Type B pancreatic cell (in vitro differentiated cells): ENCODE measurements around the gene SFSWAP. TPM values are rescaled to one million over a fixed set of nuclear protein-coding genes. Genes with fewer than 3 reads are reported as not detected.

Source experiments
- DNase-seq: peaks from one replicate; pipeline ENCODE4 v3.0.0; 2021; ENCODE audit warnings: mixed read lengths; ENCODE audit not compliant: unreplicated experiment; ENCODE audit errors: extremely low spot score
- H3K27ac Mint-ChIP-seq: 2 replicates; pipeline ENCODE4 v1.8.0; 2021; ENCODE audit warnings: mild to moderate bottlenecking, mixed read lengths
- H3K27me3 Mint-ChIP-seq: 2 replicates; pipeline ENCODE4 v1.8.0; 2021; ENCODE audit warnings: mixed read lengths
- H3K36me3 Mint-ChIP-seq: 2 replicates; pipeline ENCODE4 v1.8.0; 2021; ENCODE audit warnings: mixed read lengths
- H3K4me1 Mint-ChIP-seq: one replicate; pipeline ENCODE4 v1.8.0; 2021; ENCODE audit warnings: mixed read lengths; ENCODE audit not compliant: unreplicated experiment
- H3K4me3 Mint-ChIP-seq: 2 replicates; pipeline ENCODE4 v1.8.0; 2021; ENCODE audit warnings: mild to moderate bottlenecking, mixed read lengths
- H3K9me3 Mint-ChIP-seq: 2 replicates; pipeline ENCODE4 v1.8.0; 2021; ENCODE audit warnings: mixed read lengths
- total RNA-seq: library from RNA; stranded (reverse); gene quantifications from 2 replicates; pipeline ENCODE4 v1.2.1, GENCODE V29; 2021; ENCODE audit warnings: low replicate concordance
- TF ChIP-seq, protein P1 (sequence below): fragments of 200-600 bp; sonication (generic); conservative IDR thresholded peaks from 2 replicates; pipeline ENCODE4 v1.5.0; 2021; ENCODE audit warnings: antibody characterized with exemption, mild to moderate bottlenecking

The SFSWAP gene
- total RNA-seq, 1 donor from 2014 or later: 59.3 TPM

DNA sequence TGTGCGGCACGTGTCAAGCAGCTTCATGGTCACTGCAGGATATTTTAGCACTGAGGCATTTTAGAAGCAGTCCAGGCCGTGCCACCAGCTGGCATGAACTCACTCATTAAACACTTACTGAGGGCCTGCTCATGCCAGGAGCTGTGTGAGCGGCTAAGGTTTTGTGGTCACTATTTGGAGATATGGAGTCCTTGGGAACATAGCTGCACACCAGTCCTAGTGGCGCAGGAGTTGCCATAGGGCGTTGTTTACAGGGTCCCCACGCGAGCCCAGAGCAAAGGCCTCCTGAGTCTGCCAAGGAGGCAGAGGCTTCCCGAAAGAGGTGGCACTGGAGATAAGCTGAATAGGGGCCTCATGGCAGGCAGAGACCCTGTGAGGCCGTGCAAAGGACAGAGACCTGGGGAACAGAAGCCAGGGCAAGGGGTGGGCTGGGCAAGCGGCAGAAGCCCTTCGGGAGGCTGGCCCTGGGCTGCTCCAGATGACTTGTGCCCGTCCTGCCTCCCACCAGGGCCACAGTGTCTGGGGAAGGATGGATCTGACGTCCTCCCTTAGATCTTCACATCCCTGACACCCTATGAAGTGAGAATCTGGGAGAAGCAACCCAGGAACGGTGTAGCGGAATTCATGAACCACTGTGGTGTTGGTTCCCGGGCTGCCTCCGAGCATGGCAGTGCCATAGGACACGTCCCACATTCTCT lies 38.9 kb downstream of the SFSWAP start:
- H3K4me1 Mint-ChIP-seq: no peaks in the 10 kb centered on the region
- H3K4me3 Mint-ChIP-seq: no peak overlapping the region
- H3K27ac Mint-ChIP-seq: no peak overlapping the region
- TF ChIP-seq, protein P1, sequence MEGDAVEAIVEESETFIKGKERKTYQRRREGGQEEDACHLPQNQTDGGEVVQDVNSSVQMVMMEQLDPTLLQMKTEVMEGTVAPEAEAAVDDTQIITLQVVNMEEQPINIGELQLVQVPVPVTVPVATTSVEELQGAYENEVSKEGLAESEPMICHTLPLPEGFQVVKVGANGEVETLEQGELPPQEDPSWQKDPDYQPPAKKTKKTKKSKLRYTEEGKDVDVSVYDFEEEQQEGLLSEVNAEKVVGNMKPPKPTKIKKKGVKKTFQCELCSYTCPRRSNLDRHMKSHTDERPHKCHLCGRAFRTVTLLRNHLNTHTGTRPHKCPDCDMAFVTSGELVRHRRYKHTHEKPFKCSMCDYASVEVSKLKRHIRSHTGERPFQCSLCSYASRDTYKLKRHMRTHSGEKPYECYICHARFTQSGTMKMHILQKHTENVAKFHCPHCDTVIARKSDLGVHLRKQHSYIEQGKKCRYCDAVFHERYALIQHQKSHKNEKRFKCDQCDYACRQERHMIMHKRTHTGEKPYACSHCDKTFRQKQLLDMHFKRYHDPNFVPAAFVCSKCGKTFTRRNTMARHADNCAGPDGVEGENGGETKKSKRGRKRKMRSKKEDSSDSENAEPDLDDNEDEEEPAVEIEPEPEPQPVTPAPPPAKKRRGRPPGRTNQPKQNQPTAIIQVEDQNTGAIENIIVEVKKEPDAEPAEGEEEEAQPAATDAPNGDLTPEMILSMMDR: no peak
- peaks cover 31% of the 10 kb centered on the region for H3K36me3 Mint-ChIP-seq
- H3K27me3 Mint-ChIP-seq: no peaks in the 10 kb centered on the region
- no peaks in the 10 kb centered on the region for H3K9me3 Mint-ChIP-seq
- no peak for DNase-seq

DNA sequence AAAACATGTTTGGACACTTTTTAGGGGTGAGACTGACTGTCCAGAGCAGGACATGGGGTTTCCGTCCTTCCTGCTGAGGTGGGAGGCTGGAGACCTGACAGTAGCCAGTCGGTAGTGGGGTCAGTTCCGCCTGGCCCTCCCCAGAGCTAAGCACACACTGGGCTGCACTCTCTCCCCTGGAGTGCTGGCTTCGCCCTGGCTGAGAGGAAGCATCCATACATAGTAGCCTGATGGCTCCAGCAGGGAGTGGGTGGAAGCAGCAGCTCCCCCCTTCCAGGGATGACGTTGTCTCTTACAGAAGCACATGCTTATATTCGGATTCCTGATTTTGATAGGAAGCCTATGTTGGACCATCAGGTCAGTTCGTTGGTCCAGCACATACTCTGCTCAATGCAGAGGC lies 40.4 kb downstream of the SFSWAP start:
- Mint-ChIP-seq H3K4me3 (no peak overlapping the region), H3K4me1 (no peaks in the 10 kb centered on the region), H3K9me3 (no peaks in the 10 kb centered on the region), H3K27me3 (no peaks in the 10 kb centered on the region), H3K36me3 (peaks cover 35% of the 10 kb centered on the region), H3K27ac (no peak overlapping the region)
- no peak for DNase-seq
- TF ChIP-seq, protein P1: no peak

DNA sequence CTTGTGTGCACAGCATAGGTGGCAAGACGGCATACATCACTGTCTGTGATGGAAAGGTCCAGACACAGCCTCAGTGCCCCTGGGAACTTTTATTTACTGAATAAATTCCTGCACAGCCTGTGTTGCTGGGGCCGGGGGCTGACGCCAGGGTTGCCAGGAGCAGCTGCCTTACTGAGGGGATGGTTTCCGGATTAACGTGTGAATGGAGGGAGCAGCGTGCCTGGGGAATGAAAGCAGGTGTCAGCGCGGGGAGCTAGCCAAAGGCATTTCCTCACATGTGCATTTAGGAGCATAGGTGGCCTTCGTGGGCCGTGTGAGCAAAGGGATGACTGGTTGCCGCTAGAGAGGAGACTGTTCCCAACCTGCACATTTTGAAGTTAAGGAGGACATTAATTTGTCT lies 41.6 kb downstream of the SFSWAP start:
- H3K27ac Mint-ChIP-seq: no peak overlapping the region
- peaks cover 41% of the 10 kb centered on the region for H3K36me3 Mint-ChIP-seq
- TF ChIP-seq, protein P1: no peak
- no peaks in the 10 kb centered on the region for H3K9me3 Mint-ChIP-seq
- no peak for DNase-seq
- H3K4me3 Mint-ChIP-seq: no peak overlapping the region
- no peaks in the 10 kb centered on the region for H3K4me1 Mint-ChIP-seq
- H3K27me3 Mint-ChIP-seq: no peaks in the 10 kb centered on the region

DNA sequence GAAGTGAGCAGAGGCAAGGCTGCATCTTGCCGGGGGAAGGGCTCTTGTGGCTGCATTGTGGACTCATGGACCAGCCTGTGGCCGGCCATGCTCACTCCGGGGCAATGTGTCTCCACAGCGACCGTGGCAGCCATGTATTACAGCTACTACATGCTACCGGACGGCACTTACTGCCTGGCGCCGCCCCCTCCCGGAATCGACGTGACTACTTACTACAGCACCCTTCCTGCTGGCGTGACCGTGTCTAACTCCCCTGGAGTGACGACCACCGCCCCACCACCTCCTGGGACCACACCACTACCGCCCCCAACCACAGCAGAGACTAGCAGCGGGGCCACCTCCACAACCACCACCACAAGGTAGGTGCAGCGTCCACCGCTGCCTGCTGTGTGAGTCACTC lies 42.1 kb downstream of the SFSWAP start:
- no peak for DNase-seq
- no peak overlapping the region for H3K27ac Mint-ChIP-seq
- H3K4me1 Mint-ChIP-seq: no peaks in the 10 kb centered on the region
- H3K36me3 Mint-ChIP-seq: peaks cover 43% of the 10 kb centered on the region
- no peaks in the 10 kb centered on the region for H3K27me3 Mint-ChIP-seq
- TF ChIP-seq, protein P1: no peak
- no peak overlapping the region for H3K4me3 Mint-ChIP-seq
- H3K9me3 Mint-ChIP-seq: no peaks in the 10 kb centered on the region

DNA sequence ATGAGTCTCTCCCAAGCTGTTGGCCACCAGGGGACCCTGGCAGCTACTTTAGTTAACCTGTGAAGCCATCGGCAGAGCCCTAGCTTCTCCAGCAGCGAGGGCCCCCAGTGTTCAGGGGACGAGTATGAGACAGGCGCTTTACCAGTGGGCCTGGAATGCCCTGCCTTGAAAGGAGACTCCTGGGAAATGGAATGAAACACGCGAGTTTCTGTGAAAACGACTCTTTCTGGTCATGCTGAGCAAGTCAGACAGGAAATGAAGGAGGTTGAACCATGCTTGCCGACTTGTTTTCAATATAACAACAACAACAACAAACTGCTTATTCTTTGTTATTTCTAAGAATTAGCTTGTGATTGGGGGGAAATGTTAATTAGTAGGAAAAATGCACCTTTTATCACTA lies 42.9 kb downstream of the SFSWAP start:
- Mint-ChIP-seq H3K4me3 (no peak overlapping the region), H3K27ac (no peak overlapping the region), H3K4me1 (no peaks in the 10 kb centered on the region), H3K27me3 (no peaks in the 10 kb centered on the region), H3K36me3 (peaks cover 40% of the 10 kb centered on the region), H3K9me3 (no peaks in the 10 kb centered on the region)
- DNase-seq: no peak
- TF ChIP-seq, protein P1: no peak

DNA sequence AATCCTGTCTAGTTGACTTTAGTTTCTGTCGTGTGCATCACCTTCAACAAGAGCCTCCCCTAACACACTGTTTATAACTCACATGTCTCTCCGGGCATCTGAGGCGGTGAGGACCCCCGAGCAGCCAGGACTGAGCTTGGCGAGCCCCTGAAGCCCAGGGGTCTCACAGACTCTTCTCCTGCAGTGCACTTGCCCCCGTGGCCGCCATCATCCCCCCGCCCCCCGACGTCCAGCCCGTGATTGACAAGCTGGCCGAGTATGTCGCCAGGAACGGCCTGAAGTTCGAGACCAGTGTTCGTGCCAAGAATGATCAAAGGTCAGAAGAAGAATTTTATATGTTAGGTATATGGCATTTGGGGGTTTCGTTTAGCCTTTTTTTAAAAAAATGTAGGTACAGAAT lies 43.3 kb downstream of the SFSWAP start:
- Mint-ChIP-seq H3K4me3 (no peak overlapping the region), H3K4me1 (no peaks in the 10 kb centered on the region), H3K27ac (no peak overlapping the region), H3K9me3 (no peaks in the 10 kb centered on the region), H3K27me3 (no peaks in the 10 kb centered on the region), H3K36me3 (peaks cover 40% of the 10 kb centered on the region)
- no peak for DNase-seq
- TF ChIP-seq, protein P1: no peak
